ENCODE data around the gene SLC25A29.

GRCh38 chr14:100296106-100296651, 10.1 kb downstream of the SLC25A29 start:
- TF ChIP-seq CTCF (conservative IDR thresholded peaks at IDR 0.05; ENCODE audit: low read length) = no peak
- TF ChIP-seq EZH2phosphoT487 (IDR thresholded peaks at IDR 0.05; ENCODE audit: borderline replicate concordance) = no peak

All from Loucy (cell line).